Measurements from ENCODE around the gene COL16A1. TPM values are rescaled to one million over a fixed set of nuclear protein-coding genes. Genes with fewer than 3 reads are reported as not detected.

COL16A1 gene
- total RNA-seq, 3 donors from 2014 or later = 11.2 to 62.9 (median 19.3) TPM

- Histone ChIP-seq H3K4me1 (ENCODE audit: low read depth) (no peaks in the 10 kb centered on the region), H3K9me3 (no peaks in the 10 kb centered on the region), H3K36me3 (ENCODE audit: low read depth) (no peaks in the 10 kb centered on the region), H3K4me3 (no peak overlapping the region)
- no peak for DNase-seq
- intact Hi-C loops (cut with DNase I, micrococcal nuclease) = no loop called here
- ATAC-seq = no peak
- TF ChIP-seq, protein P1, sequence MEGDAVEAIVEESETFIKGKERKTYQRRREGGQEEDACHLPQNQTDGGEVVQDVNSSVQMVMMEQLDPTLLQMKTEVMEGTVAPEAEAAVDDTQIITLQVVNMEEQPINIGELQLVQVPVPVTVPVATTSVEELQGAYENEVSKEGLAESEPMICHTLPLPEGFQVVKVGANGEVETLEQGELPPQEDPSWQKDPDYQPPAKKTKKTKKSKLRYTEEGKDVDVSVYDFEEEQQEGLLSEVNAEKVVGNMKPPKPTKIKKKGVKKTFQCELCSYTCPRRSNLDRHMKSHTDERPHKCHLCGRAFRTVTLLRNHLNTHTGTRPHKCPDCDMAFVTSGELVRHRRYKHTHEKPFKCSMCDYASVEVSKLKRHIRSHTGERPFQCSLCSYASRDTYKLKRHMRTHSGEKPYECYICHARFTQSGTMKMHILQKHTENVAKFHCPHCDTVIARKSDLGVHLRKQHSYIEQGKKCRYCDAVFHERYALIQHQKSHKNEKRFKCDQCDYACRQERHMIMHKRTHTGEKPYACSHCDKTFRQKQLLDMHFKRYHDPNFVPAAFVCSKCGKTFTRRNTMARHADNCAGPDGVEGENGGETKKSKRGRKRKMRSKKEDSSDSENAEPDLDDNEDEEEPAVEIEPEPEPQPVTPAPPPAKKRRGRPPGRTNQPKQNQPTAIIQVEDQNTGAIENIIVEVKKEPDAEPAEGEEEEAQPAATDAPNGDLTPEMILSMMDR (IDR thresholded peaks at IDR 0.05) = no peak
These were observed 10.6 kb downstream of the COL16A1 start for GRCh38 chr1:31693231-31693630.

DNA sequence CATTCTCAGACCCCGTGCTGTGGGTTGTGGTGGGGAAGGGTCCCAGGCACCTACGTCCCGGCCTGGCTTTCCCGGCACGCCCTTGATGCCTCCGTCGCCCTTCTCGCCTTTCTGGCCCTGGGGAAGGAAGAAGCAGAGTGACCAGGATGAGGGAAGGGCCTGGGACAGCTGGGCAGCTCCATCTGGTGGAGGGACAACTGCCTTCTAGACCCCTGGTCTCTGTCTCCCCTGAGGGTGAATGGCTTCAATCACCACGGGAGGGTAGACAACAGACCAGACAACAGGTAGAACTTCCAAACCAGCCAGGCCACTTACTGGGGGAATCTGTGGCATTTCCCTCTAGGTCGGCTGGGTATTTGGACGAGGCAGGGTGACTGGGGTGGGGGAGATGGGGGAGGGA is 11.9 kb downstream of the COL16A1 start:
- no peak overlapping the region for H3K4me3 ChIP-seq
- ATAC-seq = no peak
- no peak for DNase-seq
- no peaks in the 10 kb centered on the region for H3K36me3 ChIP-seq (ENCODE audit: low read depth)
- no peaks in the 10 kb centered on the region for H3K9me3 ChIP-seq
- intact Hi-C loops (cut with DNase I, micrococcal nuclease) = no loop called here
- TF ChIP-seq, protein P1 (IDR thresholded peaks at IDR 0.05) = no peak
- H3K4me1 ChIP-seq (ENCODE audit: low read depth) = no peaks in the 10 kb centered on the region

DNA sequence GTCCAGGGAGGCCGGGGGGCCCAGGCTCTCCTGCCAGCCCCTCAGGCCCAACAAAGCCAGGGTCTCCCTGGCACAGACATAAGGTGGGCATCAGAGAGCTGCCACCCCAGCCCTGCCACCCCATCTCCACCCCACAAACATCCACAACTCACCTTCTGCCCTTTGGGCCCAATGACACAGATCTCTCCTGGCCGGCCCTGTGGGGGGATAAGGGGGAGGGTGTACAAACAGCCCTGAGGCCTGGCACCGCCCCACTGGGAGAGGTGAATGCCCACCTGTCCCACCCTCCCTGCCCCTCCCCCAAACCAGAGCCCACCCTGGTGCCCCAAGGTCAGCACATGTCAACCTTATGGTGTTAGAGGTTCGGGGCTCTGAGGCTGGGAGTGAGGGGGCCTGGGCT is 12.4 kb downstream of the COL16A1 start:
- H3K36me3 ChIP-seq (ENCODE audit: low read depth) = no peaks in the 10 kb centered on the region
- TF ChIP-seq, protein P1 (IDR thresholded peaks at IDR 0.05) = no peak
- intact Hi-C loops (cut with DNase I, micrococcal nuclease) = no loop called here

DNA sequence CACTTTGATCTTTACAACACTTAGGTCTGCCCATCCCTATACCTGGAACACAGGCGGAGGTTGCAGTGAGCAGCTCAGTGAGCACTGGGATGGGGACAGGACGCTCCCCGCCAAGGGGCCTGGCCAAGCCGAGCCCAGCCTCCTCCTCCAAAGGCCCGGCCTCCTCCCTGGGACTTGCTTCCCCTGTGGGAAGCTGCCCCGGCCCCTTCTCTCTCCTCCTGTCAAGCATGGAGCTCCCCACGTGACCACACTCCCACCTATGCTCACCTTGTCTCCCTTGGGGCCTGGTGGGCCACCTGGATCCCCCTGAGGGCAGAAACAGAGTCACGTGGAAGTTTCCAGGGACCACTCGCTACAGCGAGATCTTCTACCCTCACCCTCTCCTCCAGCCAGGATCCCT is 12.9 kb downstream of the COL16A1 start:
- no peaks in the 10 kb centered on the region for H3K36me3 ChIP-seq (ENCODE audit: low read depth)
- no peak overlapping the region for H3K4me3 ChIP-seq
- intact Hi-C loops (cut with DNase I, micrococcal nuclease) = no loop called here
- TF ChIP-seq, protein P1 (IDR thresholded peaks at IDR 0.05) = no peak
- no peaks in the 10 kb centered on the region for H3K4me1 ChIP-seq (ENCODE audit: low read depth)
- no peak for ATAC-seq
- DNase-seq = no peak
- no peaks in the 10 kb centered on the region for H3K9me3 ChIP-seq

More for the DNA sequence above, 12.4 kb downstream of the COL16A1 start:
- no peak for DNase-seq
- no peak for ATAC-seq
- Histone ChIP-seq H3K9me3 (no peaks in the 10 kb centered on the region), H3K4me3 (no peak overlapping the region), H3K4me1 (ENCODE audit: low read depth) (no peaks in the 10 kb centered on the region)

DNA sequence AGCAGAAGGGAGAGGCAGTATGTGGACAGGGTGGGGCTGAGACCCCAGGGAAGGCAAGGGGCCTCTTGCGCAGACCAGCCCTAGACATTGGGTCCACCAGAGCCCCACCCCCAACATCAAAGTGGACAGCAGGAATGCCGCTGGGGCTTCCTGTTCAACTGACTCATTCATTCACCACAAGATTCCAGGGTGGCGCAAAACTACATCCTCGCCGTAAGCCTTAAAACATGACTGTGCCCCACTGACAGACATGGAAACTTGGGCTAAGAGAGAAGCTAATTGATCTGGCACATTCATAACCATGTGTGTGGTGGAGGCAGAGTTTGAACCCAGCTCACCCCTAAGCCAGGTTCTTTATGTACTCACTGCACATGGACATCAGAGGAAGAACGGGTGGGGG is 14.0 kb downstream of the COL16A1 start:
- DNase-seq (no peak), ATAC-seq (no peak)
- H3K4me1 ChIP-seq (ENCODE audit: low read depth) = no peaks in the 10 kb centered on the region
- no peaks in the 10 kb centered on the region for H3K9me3 ChIP-seq
- TF ChIP-seq, protein P1 (IDR thresholded peaks at IDR 0.05) = no peak
- H3K4me3 ChIP-seq = no peak overlapping the region
- intact Hi-C loops (cut with DNase I, micrococcal nuclease) = no loop called here
- no peaks in the 10 kb centered on the region for H3K36me3 ChIP-seq (ENCODE audit: low read depth)

GRCh38 chr1:31689379-31689778 is 14.4 kb downstream of the COL16A1 start:
- TF ChIP-seq, protein P1 (IDR thresholded peaks at IDR 0.05) = no peak
- ATAC-seq (no peak), DNase-seq (no peak)
- no peaks in the 10 kb centered on the region for H3K4me1 ChIP-seq (ENCODE audit: low read depth)
- H3K9me3 ChIP-seq = no peaks in the 10 kb centered on the region
- no peaks in the 10 kb centered on the region for H3K36me3 ChIP-seq (ENCODE audit: low read depth)
- intact Hi-C loops (cut with DNase I, micrococcal nuclease) = no loop called here
- no peak overlapping the region for H3K4me3 ChIP-seq
